GM18499 (cell line): ENCODE results near the gene KRTAP19-5.
"Not testable (repeated sequence)": the region's sequence is repeated elsewhere in the genome, so short reads cannot be mapped to it uniquely, and the experiment has no call there.

Experiments
- ATAC-seq: cut with Tn5 transposase; IDR thresholded peaks from one replicate; pipeline ENCODE4 v1.9.1; 2021; ENCODE audit warnings: moderate number of reproducible peaks; ENCODE audit not compliant: insufficient read depth, unreplicated experiment

The KRTAP19-5 gene

DNA sequence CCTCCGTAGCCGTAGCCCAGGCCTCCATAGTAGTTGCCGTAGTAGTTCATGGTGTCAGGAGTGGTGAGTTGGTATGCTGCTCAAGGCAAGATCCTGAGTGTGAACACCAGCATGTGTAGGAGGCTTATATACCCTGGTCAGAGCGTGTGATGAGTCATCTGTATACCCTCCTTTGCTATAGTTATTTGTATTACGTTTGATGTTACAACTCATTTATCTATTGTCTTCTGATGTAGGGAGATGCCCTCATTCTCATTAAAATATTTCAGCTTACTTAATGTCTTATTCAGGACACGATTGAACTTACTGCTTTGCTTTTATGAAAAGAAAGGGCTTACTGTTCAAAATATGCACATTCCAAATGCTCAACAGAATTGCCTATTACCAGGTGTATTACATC lies at the start of gene KRTAP19-5:
Gene KRTAP19-5, minus strand, starts transcription at position 101 of the 400 bp plus-strand sequence. Its CDS starts 51 bp downstream, at position 50.
- ATAC-seq = no peak

DNA sequence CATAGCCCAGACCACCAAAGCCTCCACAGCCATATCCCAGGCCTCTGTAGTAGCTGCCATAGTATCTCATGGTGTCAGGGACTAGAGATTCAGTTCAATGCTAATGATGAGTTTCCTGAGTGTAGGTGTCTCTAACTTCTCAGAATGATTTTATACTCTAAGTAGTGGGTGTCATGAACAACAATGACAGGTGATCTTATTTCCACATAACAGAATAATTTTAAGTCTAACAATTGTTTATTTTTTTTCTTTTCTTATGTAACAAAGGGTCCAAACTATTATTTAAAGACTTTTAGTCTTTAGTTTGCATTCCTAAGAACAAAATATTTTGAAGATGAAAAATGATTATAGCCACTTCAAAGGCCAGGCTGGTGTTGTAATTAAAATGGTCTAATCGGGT lies 39.8 kb upstream of the KRTAP19-5 start, which contains the start of gene KRTAP19-6:
Gene KRTAP19-6, minus strand, starts transcription at position 101 of the 400 bp plus-strand sequence. Its CDS starts 31 bp downstream, at position 70.
- no peak for ATAC-seq

DNA sequence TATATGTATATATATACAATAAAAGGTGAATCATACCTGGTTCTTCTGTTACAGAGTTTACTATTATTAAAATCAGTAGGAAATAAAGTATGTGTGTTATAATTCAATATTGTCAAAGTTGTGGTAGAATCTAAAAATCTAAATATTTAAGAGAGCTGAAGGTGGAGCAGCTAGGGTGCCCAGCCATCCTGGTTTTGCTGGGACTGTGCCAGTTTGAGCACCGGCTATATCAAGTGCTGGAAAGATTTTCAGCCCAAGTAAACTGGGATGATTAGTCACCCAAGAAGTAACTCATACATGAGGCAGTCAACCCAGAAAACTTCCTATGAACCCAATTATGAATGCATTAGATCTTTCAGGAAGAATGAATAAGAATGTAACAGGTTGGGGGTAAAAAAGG lies 16.9 kb upstream of the KRTAP19-5 start:
- no peak for ATAC-seq

DNA sequence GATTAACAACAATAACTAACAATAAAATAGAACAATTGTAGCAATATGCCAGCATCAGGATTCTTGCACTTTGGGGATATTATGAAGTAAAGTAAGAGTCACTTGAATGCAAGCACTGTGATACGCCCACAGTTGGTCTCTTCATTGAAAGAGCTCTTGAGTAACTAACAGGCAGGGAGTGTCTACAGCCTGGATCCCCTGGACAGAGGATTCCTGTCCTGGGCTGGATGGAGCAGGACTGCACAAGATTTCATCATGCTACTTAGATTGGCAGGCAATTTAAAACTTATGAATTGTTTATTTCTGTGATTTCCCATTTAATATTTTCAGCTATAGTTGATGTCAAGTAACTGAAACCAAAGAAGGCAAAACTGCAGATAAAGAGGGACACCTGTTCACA lies 13.7 kb upstream of the KRTAP19-5 start:
- no peak for ATAC-seq

DNA sequence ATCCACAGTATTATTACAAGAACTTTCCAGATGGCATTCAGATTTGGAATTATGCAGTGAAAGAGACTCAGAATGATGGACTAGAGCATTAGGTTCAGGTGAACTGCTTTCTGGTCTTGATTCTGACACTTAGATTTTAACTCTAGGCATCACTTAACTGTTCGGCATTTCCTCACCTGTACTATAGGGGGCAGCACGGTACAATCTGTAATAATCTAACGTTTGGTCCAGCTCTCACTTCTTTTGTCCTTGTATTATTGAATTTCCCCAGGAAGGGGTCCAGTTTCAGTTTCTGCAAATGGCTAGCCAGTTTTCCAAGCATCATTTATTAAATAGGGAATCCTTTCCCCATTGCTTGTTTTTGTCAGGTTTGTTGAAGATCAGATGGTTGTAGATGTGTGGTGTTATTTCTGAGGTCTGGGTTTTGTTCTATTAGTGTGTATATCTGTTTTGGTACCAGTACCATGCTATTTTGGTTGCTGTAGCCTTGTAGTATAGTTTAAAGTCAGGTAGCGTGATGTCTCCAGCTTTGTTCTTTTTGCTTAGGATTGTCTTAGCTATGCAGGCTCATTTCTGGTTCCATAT lies 3.8 kb upstream of the KRTAP19-5 start:
- not testable (repeated sequence) for ATAC-seq

DNA sequence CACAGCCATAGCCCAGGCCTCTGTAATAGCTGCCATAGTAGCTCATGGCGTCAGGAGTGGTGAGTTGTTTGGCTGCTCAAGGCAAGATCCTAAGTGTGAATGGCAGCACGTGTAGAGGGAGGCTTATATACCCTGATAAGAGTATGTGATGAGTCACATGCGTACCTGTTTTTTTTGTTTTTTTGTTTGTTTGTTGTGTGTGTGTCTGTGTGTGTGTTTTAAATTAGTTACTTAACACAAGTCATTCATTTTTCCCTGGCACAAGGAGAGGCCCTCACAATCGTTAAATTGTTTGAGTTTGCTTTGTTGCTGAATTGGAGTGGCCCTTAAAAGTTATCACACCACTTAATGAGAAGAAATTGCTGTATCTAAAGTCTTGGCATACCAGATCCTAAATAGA lies 4.9 kb downstream of the KRTAP19-5 start, which contains the start of gene KRTAP19-4:
Gene KRTAP19-4, minus strand, starts transcription at position 101 of the 400 bp plus-strand sequence. Its CDS starts 55 bp downstream, at position 46.
- no peak for ATAC-seq

DNA sequence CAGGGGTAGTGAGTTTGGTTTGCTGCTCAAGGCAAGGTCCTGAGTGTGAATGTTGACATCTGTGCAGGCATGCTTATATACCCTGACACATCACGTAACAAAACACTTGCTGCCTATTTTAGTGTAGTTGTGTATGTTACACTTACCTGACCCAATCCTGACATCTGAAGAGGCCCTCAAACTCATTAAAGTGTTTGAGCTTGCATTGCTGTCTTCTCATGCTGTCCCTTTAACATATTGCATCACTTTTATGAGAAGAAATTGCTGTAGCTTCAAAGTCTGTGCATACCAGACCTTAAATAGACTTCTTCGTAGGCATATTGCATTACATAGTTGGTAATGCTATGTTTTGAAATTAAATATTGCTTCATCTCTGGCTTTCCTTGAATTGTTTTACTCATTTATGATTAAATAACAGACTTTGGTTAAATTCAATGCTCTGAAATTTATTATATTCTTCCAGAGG lies 9.9 kb downstream of the KRTAP19-5 start, which contains the start of gene KRTAP19-3:
Gene KRTAP19-3, minus strand, starts transcription at position 51 of the 466 bp plus-strand sequence. CDS start 56 bp downstream, outside the sequence.
- ATAC-seq = no peak

DNA sequence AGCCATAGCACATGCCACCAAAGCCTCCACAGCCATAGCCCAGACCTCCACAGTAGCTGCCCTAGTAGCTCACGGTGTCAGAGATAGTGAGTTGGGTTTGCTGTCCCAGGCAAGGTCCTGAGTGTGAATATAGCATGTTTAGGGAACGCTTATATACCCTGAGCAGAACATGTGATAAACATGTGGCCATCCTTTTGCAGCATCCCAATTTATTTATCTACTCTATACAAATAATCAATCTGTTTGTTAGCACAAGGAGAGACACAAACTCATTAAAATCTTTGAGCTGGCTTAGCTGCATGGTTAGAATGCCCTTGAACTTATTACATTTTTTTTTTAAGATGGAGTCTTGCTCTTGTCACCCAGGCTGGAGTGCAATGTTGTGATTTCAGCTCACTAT lies 14.6 kb downstream of the KRTAP19-5 start, which contains the start of gene KRTAP19-2:
Gene KRTAP19-2, minus strand, starts transcription at position 101 of the 400 bp plus-strand sequence. Its CDS starts 88 bp downstream, at position 13.
- no peak for ATAC-seq

DNA sequence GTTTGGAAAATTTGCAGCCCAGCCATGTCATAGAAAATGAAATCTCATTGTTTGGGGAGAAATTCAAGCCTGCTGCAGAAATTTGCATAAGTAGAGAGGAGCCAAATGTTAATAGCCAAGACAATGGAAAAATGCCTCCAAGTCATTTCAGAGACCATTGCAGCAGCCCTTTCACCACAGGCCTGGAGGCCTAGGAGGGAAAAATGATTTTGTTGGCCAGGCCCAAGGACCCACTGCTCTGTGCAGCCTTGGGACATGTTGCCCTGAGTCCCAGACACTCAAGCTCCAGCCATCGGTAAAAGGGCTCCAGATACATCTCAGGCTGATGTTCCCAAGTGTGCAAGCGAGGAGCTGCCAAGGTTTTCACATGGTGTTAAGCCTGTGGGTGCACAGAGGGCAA lies 15.8 kb downstream of the KRTAP19-5 start:
- ATAC-seq = no peak

DNA sequence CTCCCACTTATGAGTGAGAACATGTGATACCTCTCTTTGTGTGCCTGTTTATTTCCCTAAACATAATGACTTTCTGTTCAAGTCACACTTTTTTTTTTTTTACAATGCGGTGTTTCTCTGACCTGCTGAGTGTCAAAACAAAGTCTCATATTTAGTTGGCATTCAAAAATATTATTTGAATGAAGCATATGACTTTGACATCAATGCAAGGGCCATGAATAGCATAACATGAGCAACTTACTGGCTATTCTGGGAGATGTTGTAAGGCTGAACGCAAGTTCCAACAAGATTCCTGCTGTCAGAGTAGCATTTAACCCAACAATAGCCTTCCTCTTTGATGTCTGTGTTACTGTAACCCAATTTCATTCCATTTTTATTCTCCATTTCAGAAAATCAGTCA lies 19.8 kb downstream of the KRTAP19-5 start:
- no peak for ATAC-seq

DNA sequence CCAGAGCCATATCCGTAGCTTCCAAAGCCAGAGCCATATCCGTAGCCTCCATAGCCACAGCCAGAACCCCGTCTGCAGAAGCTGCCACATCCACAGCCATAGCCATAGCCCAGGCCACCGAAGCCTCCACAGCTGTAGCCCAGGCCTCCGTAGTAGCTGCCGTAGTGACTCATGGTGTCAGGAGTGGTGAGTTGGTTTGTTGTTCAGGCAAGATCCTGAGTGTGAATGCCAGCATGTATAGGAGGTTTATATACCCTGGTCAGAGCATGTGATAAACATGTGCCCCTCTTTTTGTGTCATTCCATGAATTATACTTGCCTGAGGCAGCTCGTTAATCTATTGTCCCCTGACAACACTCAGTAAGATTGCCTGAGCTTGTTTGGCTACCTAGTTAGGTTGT lies 21.8 kb downstream of the KRTAP19-5 start, which contains the start of gene KRTAP19-1:
Gene KRTAP19-1, minus strand, starts transcription at position 223 of the 400 bp plus-strand sequence. Its CDS starts 50 bp downstream, at position 173.
- no peak for ATAC-seq

DNA sequence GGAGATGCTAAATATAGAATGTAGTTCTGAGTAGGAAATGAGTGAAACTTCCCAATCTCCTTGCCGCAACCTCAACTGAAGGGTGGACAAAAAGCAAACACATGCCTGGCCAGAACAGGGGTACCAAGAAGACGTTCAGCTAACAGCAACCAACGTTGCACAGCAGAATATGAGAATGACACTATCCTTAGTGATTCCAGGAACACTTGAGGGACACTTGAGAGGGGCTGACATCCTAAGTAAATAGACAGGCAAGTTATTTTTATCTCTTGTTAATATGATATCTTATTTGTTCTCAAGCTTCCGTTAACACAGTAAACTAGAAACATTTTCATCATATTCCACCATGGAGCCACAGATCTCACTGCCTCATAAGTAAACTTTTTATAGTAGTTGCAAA lies 22.7 kb downstream of the KRTAP19-5 start:
- ATAC-seq = no peak

DNA sequence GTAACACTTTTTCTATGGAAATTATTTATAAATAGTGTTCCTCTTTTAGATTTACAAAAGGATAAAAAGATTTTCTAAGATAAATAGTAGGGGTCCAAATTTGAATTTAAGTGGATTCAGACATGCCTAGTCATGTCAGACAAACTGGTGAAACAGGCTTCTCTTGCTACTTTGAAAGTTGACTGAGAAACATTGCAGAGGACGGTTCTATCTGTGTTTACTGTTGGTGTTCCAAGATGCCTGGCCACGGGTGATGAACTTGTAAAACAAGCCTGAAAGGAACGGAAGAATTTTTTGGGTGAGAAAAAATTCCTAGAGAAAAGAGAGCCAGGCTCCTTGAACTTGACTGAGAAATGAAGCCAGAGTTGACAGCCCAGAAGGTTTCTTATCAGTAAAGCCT lies 23.9 kb downstream of the KRTAP19-5 start:
- no peak for ATAC-seq

DNA sequence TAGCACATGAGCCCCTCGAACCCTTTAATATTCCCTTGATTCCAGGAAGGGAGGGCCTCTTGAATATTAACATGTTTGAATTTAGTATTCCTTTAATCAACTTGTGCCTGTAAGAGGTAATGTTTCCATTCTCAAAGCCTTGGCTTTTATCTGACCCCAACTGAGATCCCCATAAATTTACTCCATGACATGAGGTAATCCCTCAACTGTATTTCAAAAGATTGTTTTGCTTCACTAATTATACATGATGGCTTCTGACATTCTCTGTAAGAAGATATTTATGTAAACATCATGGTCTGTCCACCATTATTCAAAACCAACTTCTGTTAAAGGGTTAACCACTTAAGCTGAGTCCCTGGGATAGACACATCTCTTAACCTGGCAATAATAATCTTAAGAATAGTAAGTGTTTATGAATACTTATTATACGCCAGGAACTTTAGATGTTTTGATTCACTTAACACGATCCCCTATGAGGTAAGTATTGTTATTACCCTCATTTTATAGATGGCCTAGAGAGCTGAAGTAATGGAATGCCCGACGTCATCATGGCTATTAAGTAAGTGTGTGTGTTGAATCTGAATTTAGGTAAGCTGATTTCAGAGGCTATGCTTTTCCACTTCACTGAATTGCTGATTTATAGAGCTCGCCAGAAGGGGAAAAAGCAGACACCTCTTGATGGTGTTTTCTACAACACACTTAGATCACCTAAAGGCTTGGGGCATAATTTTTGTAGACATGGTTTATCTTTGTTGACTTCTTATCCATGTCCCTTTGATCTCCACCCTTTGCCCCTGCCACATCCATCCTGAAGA lies 32.8 kb downstream of the KRTAP19-5 start:
- ATAC-seq = no peak

DNA sequence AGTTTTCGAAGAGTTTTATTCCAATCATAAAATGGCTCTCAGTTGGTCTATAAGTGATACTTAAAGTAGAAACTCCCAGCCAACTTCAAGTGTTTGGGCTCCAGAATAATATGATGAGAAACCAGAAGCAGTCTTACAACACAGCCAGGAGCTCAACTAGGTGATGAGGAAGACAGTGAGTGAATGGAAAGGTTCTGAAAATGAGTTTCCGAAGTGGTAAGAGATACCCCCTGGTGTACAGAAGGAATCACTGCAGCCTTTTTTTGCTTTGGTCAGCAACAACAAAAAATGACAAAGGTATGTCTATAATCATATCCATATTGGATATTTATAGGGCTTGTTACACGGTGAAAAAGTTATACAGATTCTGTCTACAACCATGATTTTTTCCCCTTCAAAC lies 38.2 kb downstream of the KRTAP19-5 start:
- ATAC-seq = no peak
